Epithelial cell of proximal tubule (primary cell): ENCODE data around the gene RALGDS. TPM values are rescaled to one million over a fixed set of nuclear protein-coding genes. Genes with fewer than 3 reads are reported as not detected.

Experiments
- DNase-seq: peaks from one replicate; pipeline ENCODE4 v3.0.0-alpha.2; 2011; ENCODE audit warnings: low read depth
- H3K4me3 ChIP-seq: 2 replicates; pipeline ENCODE4 v1.5.1; 2011; ENCODE audit warnings: low read depth, mild to moderate bottlenecking, low read length
- CTCF ChIP-seq: conservative IDR thresholded peaks from 2 replicates; pipeline ENCODE4 v1.5.1; 2012; ENCODE audit warnings: low read depth, mild to moderate bottlenecking, low read length
- total RNA-seq: library from RNA; depleted of rRNA; stranded (reverse); fragments of >200 nt; gene quantifications from 2 replicates; pipeline ENCODE4 v1.2.3, GENCODE V29; 2015

Gene RALGDS
- total RNA-seq, 1 donor from 2014 or later, result 39.0 TPM

DNA sequence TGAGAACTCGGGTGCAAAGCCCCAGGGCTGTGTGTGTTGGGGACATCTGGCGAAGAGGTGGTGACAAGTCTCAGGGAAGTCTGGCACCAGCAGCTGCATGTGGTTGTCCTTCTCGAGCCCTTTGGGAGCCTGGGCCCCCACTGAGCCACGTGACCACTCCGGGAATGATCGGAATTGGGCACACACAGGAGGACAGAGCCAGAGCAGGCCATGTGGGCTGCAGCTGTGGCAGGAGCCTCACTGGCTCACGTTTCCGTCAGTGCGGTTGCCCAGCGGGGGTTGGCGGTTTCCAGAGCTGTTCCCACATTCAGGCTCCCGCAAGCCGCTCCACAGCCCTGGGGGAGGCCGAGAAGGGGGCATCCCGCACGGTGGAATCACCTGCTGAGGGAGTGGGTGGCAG is 66.1 kb downstream of the RALGDS start:
- TF ChIP-seq CTCF, result no peak
- no peak overlapping the region for H3K4me3 ChIP-seq
- no peak for DNase-seq

GRCh38 chr9:133054194-133054890 is 66.7 kb downstream of the RALGDS start:
- TF ChIP-seq CTCF, result no peak
- DNase-seq, result no peak
- no peak overlapping the region for H3K4me3 ChIP-seq

GRCh38 chr9:133051966-133052539 is 69.0 kb downstream of the RALGDS start:
- DNase-seq, result no peak
- no peak overlapping the region for H3K4me3 ChIP-seq
- no peak for TF ChIP-seq CTCF

GRCh38 chr9:133051281-133051900 is 69.6 kb downstream of the RALGDS start:
- DNase-seq, result no peak
- no peak overlapping the region for H3K4me3 ChIP-seq
- TF ChIP-seq CTCF, result no peak

GRCh38 chr9:133050781-133051180 is 70.3 kb downstream of the RALGDS start:
- no peak for TF ChIP-seq CTCF

GRCh38 chr9:133050142-133050541 is 70.9 kb downstream of the RALGDS start:
- TF ChIP-seq CTCF, result no peak
- H3K4me3 ChIP-seq, result no peak overlapping the region
- no peak for DNase-seq

More at GRCh38 chr9:133050781-133051180, 70.3 kb downstream of the RALGDS start:
- no peak overlapping the region for H3K4me3 ChIP-seq
- no peak for DNase-seq
